Chondrocyte (in vitro differentiated cells): ENCODE data around the gene ACSF2. TPM values are rescaled to one million over a fixed set of nuclear protein-coding genes. Genes with fewer than 3 reads are reported as not detected.

ENCODE experiments used
- DNase-seq: peaks from one replicate; pipeline ENCODE4 v3.0.0; 2021; ENCODE audit warnings: mixed read lengths, low spot score
- H3K27ac Mint-ChIP-seq: one replicate; pipeline ENCODE4 v1.8.0; 2021; ENCODE audit warnings: mild to moderate bottlenecking, moderate library complexity, mixed read lengths; ENCODE audit not compliant: unreplicated experiment
- H3K27me3 Mint-ChIP-seq: 2 replicates; pipeline ENCODE4 v1.8.0; 2021; ENCODE audit warnings: low read depth, mixed read lengths
- H3K36me3 Mint-ChIP-seq: 2 replicates; pipeline ENCODE4 v1.8.0; 2021; ENCODE audit warnings: low read depth, mixed read lengths
- H3K4me1 Mint-ChIP-seq: 2 replicates; pipeline ENCODE4 v1.8.0; 2021; ENCODE audit warnings: low read depth, mild to moderate bottlenecking, mixed read lengths
- H3K4me3 Mint-ChIP-seq: one replicate; pipeline ENCODE4 v1.8.0; 2021; ENCODE audit warnings: mild to moderate bottlenecking, moderate library complexity, mixed read lengths; ENCODE audit not compliant: unreplicated experiment
- H3K9me3 Mint-ChIP-seq: 2 replicates; pipeline ENCODE4 v1.8.0; 2021; ENCODE audit warnings: low read depth, mixed read lengths
- total RNA-seq: library from RNA; stranded (reverse); gene quantifications from 3 replicates; pipeline ENCODE4 v1.2.1, GENCODE V29; 2021
- TF ChIP-seq, protein P1 (sequence below): fragments of 200-600 bp; sonication (generic); IDR thresholded peaks from 2 replicates; pipeline ENCODE4 v1.5.0; 2021; ENCODE audit warnings: antibody characterized with exemption, mild to moderate bottlenecking, moderate library complexity

The ACSF2 gene
- total RNA-seq, 1 donor from 2014 or later: 17.4 TPM

DNA sequence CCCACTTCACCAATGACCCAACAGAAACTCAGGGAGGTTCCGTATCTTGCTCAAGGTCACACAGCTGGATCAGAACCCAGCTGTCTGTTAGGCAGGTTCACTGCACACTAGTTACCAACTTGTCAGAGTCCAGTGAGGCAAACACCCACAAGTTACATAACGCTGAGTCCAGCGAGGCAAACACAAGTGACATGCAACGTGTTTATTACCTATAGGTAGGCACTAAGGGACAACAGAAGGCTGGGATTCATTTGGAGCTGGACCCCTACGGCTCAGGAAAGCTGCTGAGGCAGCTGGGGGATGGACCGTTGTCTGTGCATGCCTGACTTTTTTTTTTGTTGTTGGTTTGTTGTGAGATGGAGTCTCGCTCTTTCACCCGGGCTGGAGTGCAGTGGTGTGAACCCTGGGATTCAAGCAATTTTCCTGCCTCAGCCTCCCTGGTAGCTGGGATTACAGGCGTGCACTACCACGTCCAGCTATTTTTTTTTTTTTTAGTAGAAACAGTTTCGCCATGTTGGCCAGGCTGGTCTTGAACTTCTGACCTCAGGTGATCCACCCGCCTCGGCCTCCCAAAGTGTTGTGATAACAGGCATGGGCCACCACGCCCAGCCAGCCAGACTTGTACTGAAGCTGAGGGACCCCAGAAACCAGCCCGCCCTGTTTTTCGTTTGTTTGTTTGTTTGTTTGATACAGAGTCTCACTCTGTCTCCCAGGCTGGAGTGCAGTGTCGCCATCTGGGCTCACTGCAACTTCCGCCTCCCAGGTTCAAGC, 50.7 kb downstream of the ACSF2 start:
- H3K27ac Mint-ChIP-seq: no peak overlapping the region
- H3K4me3 Mint-ChIP-seq: no peak overlapping the region
- DNase-seq: peak; percentile 60
- peaks cover 2% of the 10 kb centered on the region for H3K36me3 Mint-ChIP-seq
- H3K27me3 Mint-ChIP-seq: no peaks in the 10 kb centered on the region
- no peaks in the 10 kb centered on the region for H3K9me3 Mint-ChIP-seq
- TF ChIP-seq, protein P1, sequence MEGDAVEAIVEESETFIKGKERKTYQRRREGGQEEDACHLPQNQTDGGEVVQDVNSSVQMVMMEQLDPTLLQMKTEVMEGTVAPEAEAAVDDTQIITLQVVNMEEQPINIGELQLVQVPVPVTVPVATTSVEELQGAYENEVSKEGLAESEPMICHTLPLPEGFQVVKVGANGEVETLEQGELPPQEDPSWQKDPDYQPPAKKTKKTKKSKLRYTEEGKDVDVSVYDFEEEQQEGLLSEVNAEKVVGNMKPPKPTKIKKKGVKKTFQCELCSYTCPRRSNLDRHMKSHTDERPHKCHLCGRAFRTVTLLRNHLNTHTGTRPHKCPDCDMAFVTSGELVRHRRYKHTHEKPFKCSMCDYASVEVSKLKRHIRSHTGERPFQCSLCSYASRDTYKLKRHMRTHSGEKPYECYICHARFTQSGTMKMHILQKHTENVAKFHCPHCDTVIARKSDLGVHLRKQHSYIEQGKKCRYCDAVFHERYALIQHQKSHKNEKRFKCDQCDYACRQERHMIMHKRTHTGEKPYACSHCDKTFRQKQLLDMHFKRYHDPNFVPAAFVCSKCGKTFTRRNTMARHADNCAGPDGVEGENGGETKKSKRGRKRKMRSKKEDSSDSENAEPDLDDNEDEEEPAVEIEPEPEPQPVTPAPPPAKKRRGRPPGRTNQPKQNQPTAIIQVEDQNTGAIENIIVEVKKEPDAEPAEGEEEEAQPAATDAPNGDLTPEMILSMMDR: no peak
- H3K4me1 Mint-ChIP-seq: peaks cover 19% of the 10 kb centered on the region

DNA sequence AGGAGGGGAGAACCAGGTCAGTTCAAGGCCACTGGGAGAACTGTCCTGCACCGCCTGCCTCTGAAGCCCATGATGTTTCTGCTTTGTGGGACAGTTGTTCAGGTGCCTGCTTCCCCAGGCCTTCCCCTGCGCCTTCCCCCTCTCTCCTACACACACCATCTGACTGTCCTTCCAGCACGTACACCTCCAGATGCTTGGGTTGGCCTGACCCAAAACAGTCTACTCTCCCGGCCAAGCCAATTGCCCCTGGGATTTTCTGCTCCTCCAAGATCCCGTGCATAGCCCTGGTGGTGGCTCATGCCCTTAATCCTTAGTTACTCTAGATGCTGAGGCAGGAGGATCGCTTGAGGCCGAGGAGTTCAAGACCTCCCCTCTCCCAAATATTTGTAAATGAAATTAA, 52.0 kb downstream of the ACSF2 start:
- H3K27me3 Mint-ChIP-seq: no peaks in the 10 kb centered on the region
- peaks cover 5% of the 10 kb centered on the region for H3K36me3 Mint-ChIP-seq
- DNase-seq: peak; percentile 47
- TF ChIP-seq, protein P1: no peak
- H3K9me3 Mint-ChIP-seq: no peaks in the 10 kb centered on the region
- H3K27ac Mint-ChIP-seq: peak overlapping the region; percentile 91
- peak overlapping the region; percentile 67 for H3K4me3 Mint-ChIP-seq
- peaks cover 28% of the 10 kb centered on the region for H3K4me1 Mint-ChIP-seq

DNA sequence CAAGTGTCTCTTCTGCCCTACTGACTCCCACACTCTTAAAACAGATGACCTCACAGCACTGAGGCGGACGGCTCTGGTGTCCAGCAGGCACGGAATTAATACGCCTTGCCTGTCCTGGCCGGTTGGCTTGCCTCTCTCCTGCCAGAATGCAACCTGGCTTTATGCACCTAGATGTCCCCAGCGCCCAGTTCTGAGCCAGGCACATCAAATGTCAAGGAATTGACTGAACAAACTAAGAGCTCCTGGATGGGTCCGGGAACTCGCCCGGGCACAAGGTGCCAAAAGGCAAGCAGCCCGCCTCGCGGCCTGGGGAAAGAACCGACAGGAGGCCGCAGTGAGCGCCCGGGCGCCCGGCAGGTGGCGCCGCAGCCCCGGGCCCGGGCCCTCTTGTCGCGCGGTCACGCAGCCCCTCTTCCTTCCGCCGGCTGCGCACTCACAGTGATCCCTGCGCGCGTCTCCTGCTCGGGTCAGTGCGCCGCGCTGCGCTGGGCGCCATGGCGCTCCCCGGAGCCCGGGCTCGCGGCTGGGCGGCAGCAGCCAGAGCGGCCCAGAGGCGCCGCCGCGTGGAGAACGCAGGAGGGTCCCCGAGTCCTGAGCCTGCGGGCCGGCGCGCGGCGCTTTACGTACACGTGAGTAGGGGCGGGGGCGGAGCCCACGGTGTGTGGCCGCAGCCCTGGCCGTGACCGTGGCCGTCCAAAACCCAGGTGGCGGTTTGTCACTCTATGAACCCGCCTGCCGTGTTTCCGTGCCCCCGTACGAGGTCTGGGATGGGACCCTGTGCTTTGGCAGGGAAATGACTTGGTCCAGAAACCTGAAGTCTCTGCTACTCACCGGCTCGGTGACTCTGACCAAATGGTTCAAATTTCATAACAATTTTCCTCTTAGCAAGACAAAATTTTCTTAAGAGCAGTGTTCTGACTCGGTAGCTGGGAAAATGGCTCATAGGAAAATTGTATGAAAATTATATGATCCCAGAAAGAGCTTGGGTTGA, 52.7 kb downstream of the ACSF2 start, which contains the start of gene RSAD1:
Gene RSAD1 (plus strand): TSS at position 470 of the 991 bp plus-strand sequence. CDS start 25 bp downstream, at position 495.
- peak; percentile 92 for DNase-seq

DNA sequence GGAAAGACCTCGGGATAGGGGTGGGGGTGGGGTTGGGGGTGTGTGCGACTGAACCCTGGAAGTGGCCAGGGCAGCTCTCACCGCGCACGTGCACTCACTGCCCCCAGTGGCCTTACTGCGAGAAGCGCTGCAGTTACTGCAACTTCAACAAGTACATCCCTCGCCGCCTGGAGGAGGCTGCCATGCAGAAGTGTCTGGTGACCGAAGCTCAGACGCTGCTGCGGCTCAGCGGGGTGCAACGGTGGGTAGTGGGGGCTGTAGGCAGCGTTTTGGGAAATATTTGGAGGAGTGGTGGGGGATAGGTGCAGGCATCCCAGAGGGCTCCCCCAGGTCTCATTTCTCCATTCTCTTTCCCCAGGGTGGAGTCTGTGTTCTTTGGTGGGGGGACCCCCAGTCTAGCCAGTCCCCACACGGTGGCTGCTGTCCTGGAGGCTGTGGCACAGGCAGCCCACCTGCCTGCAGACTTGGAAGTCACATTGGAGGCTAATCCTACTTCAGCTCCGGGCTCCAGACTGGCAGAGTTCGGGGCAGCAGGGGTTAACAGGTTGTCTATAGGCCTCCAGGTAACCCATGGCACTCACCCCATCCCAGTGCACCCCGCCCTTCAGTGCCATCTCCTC, 53.6 kb downstream of the ACSF2 start:
- no peaks in the 10 kb centered on the region for H3K27me3 Mint-ChIP-seq
- peak overlapping the region; percentile 77 for H3K4me3 Mint-ChIP-seq
- H3K4me1 Mint-ChIP-seq: peaks cover 29% of the 10 kb centered on the region
- TF ChIP-seq, protein P1: peak; percentile 66
- peak; percentile 87 for DNase-seq
- no peaks in the 10 kb centered on the region for H3K9me3 Mint-ChIP-seq
- peak overlapping the region; percentile 94 for H3K27ac Mint-ChIP-seq
- peaks cover 4% of the 10 kb centered on the region for H3K36me3 Mint-ChIP-seq

More for the DNA sequence above, 52.7 kb downstream of the ACSF2 start, which contains the start of gene RSAD1:
- Mint-ChIP-seq H3K4me3 (peak within 1 kb of the TSS; percentile 77), H3K36me3 (peaks cover 3% of the 10 kb centered on the region), H3K27ac (peak within 1 kb of the TSS; percentile 94), H3K4me1 (peaks cover 29% of the 10 kb centered on the region), H3K9me3 (no peaks in the 10 kb centered on the region), H3K27me3 (no peaks in the 10 kb centered on the region)
- TF ChIP-seq, protein P1: peak; percentile 97
